Muscle layer of duodenum (tissue), 2 donors: ENCODE measurements around the gene RALGAPA2.

Experiments used
- H3K27ac ChIP-seq: one replicate; pipeline ENCODE4 v1.7.0; 2013; ENCODE audit warnings: mild to moderate bottlenecking, low read length
- H3K27me3 ChIP-seq: one replicate; pipeline ENCODE4 v1.7.0; 2013; ENCODE audit warnings: low read depth, mild to moderate bottlenecking, control low read depth, low read length
- H3K36me3 ChIP-seq, 2 donors: one replicate each; pipeline ENCODE4 v1.7.0; 2013; ENCODE audit warnings: low read length in 2 of 2, control low read depth in 1 of 2, mild to moderate bottlenecking in 1 of 2; ENCODE audit not compliant: insufficient read depth in 2 of 2, control insufficient read depth in 1 of 2
- H3K4me1 ChIP-seq, 2 donors: one replicate each; pipeline ENCODE4 v1.7.0; 2013; ENCODE audit warnings: low read length in 2 of 2, mild to moderate bottlenecking in 2 of 2, control low read depth in 1 of 2, moderate library complexity in 1 of 2; ENCODE audit not compliant: insufficient read depth in 2 of 2, control insufficient read depth in 1 of 2
- H3K4me3 ChIP-seq, 2 donors: one replicate each; pipeline ENCODE4 v1.7.0; 2013; ENCODE audit warnings: low read length in 2 of 2, low read depth in 1 of 2, mild to moderate bottlenecking in 1 of 2
- H3K9me3 ChIP-seq, 2 donors: one replicate each; pipeline ENCODE4 v1.7.0; 2013; ENCODE audit warnings: low read length in 2 of 2, control low read depth in 1 of 2, mild to moderate bottlenecking in 1 of 2; ENCODE audit not compliant: control insufficient read depth in 1 of 2
- donor health status: healthy.

The RALGAPA2 gene

DNA sequence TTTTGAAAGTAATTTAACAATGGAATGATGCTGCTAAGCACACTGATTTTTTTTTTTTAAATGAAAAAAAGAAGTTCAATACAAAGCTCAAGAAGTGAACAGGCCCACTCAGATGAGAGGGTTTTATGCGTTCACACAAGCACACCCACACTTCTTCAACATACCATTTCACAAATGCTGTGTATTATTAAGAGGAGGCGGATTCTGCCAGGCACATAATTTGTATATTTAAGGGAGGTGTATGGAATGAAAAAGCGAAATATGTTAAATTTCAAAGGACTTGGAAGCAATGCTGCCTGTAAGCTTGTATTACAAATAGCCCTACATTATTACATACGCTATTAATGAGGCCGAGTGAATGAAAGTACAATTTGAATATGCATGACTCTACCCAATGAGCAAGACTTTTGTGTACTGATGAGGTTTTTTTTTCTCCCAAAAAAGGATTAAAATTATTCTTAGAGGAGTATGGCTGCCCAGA lies 220.6 kb downstream of the RALGAPA2 start:
- peaks cover 13 to 15% of the 10 kb centered on the region in 2 donors for H3K36me3 ChIP-seq
- H3K27me3 ChIP-seq: no peaks in the 10 kb centered on the region
- no peak overlapping the region for H3K27ac ChIP-seq
- no peak overlapping the region for H3K4me3 ChIP-seq
- H3K4me1 ChIP-seq: no peaks in the 10 kb centered on the region
- H3K9me3 ChIP-seq: no peaks in the 10 kb centered on the region

GRCh38 chr20:20491110-20491783 lies 221.2 kb downstream of the RALGAPA2 start:
- Histone ChIP-seq H3K27ac (no peak overlapping the region), H3K36me3 (peaks cover 10 to 13% of the 10 kb centered on the region in 2 donors), H3K9me3 (no peaks in the 10 kb centered on the region), H3K4me1 (no peaks in the 10 kb centered on the region), H3K27me3 (no peaks in the 10 kb centered on the region), H3K4me3 (no peak overlapping the region)

DNA sequence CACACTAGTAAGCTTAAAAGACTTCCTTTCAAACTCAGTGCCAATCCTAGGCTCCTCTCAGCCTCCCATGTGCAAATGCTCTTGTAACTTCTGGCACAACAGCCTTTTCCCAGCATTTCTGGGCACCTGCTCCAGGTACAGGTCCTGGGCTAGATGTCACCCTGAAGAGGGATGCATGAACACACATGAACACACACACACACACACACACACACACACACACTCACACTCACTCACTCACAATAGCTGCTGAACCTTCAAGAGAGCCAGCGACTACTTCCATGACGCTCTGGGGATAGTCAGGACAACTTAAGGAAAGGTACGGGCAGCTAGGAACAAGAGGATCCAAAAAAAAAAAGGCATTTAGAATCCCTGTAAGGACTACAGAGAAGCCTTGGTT lies 221.8 kb downstream of the RALGAPA2 start:
- no peaks in the 10 kb centered on the region for H3K27me3 ChIP-seq
- no peak overlapping the region for H3K27ac ChIP-seq
- peaks cover 4 to 13% of the 10 kb centered on the region in 2 donors for H3K36me3 ChIP-seq
- no peak overlapping the region for H3K4me3 ChIP-seq
- H3K9me3 ChIP-seq: no peaks in the 10 kb centered on the region
- no peaks in the 10 kb centered on the region for H3K4me1 ChIP-seq

DNA sequence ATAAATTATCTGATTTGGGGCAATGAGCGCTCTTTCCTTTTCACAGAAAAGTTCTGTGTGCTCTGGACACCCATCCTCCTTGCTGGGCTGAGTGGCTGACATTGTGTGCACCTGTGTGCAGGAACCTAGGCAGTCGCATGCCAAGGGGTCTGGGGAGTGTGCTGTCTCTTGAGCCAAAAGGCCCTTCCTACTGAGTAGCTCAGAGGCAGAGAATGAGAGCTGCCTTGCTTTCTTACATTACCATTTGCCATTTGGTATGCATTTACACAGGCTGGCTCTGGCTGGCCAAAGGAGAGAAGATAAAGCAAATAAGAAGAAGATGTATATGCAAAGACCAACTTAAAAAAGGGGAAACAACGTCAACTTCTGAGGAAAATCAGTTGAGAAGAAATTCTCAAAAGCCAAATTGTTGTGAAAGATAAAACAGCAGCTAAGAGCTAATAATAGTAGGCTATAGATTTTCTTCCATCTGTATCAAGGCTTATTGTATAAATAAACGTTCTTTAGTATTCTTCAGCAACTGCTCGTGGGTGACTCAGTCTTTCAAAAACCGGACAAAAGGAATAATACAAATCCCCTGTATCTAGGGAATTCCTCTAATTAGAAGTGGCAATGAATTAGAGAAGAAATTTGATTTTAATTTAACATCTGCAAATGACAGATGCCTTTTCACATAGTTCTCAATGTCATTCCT lies 222.6 kb downstream of the RALGAPA2 start:
- H3K9me3 ChIP-seq: no peaks in the 10 kb centered on the region
- peaks cover 0 to 13% of the 10 kb centered on the region in 2 donors for H3K36me3 ChIP-seq
- H3K4me1 ChIP-seq: no peaks in the 10 kb centered on the region
- no peaks in the 10 kb centered on the region for H3K27me3 ChIP-seq
- H3K27ac ChIP-seq: no peak overlapping the region
- no peak overlapping the region for H3K4me3 ChIP-seq

GRCh38 chr20:20489054-20489453 lies 223.4 kb downstream of the RALGAPA2 start:
- Histone ChIP-seq H3K4me3 (no peak overlapping the region), H3K27ac (no peak overlapping the region), H3K9me3 (no peaks in the 10 kb centered on the region), H3K36me3 (peaks cover 0 to 13% of the 10 kb centered on the region in 2 donors), H3K27me3 (no peaks in the 10 kb centered on the region), H3K4me1 (no peaks in the 10 kb centered on the region)

GRCh38 chr20:20488388-20488787 lies 224.1 kb downstream of the RALGAPA2 start:
- Histone ChIP-seq H3K27ac (no peak overlapping the region), H3K9me3 (no peaks in the 10 kb centered on the region), H3K4me1 (no peaks in the 10 kb centered on the region), H3K36me3 (peaks cover 0 to 13% of the 10 kb centered on the region in 2 donors), H3K4me3 (no peak overlapping the region), H3K27me3 (no peaks in the 10 kb centered on the region)

- Histone ChIP-seq H3K27ac (no peak overlapping the region), H3K36me3 (peaks cover 0 to 12% of the 10 kb centered on the region in 2 donors), H3K4me3 (no peak overlapping the region), H3K4me1 (no peaks in the 10 kb centered on the region), H3K9me3 (no peaks in the 10 kb centered on the region), H3K27me3 (no peaks in the 10 kb centered on the region)
Observed at GRCh38 chr20:20487811-20488210, 224.6 kb downstream of the RALGAPA2 start.

DNA sequence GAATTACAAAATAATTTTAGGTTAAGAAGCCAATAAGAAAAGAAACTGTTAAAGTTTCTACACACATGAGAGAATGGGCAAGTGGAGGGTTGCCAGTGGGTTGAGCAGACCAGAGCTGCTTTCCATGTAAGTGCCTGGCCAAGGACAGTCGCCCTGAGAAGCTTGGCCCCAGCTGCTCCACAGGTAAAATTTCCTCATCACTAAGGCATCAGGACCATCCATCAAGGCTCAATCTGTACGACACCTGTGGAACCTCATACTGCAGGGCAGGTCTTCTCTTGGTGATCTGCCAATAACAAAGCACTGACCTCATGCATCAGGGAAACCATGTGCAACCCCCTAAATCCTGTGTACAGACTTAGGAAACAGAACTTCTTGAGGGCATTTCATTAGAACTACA lies 229.1 kb downstream of the RALGAPA2 start:
- Histone ChIP-seq H3K4me1 (no peaks in the 10 kb centered on the region), H3K4me3 (no peak overlapping the region), H3K36me3 (no peaks in the 10 kb centered on the region), H3K27ac (no peak overlapping the region), H3K27me3 (no peaks in the 10 kb centered on the region), H3K9me3 (no peaks in the 10 kb centered on the region)

GRCh38 chr20:20482453-20482852 lies 230.0 kb downstream of the RALGAPA2 start:
- H3K27me3 ChIP-seq: no peaks in the 10 kb centered on the region
- H3K4me1 ChIP-seq: no peaks in the 10 kb centered on the region
- H3K36me3 ChIP-seq: no peaks in the 10 kb centered on the region
- H3K4me3 ChIP-seq: no peak overlapping the region
- no peak overlapping the region for H3K27ac ChIP-seq
- H3K9me3 ChIP-seq: no peaks in the 10 kb centered on the region

DNA sequence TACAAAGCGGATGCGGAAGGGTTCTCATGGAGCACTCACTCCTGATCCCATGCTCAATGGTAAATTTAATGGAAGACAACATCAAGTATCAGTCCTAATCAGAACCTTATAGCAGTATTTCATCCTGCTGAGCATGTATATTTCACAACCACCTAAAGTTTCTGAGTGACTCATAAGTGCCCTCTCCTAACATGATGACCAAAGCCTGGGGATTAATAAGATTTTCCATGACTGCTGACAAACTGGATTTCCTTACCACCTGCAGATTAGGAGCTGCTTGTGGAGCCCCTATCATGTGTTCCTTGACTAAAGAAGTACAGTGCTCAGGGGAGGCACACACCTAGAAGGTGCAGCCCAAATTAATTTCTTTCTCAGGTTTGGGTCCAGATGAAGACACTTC lies 231.8 kb downstream of the RALGAPA2 start:
- no peak overlapping the region for H3K27ac ChIP-seq
- no peaks in the 10 kb centered on the region for H3K9me3 ChIP-seq
- H3K27me3 ChIP-seq: no peaks in the 10 kb centered on the region
- H3K36me3 ChIP-seq: peaks cover 0 to 3% of the 10 kb centered on the region in 2 donors
- H3K4me3 ChIP-seq: no peak overlapping the region
- no peaks in the 10 kb centered on the region for H3K4me1 ChIP-seq

DNA sequence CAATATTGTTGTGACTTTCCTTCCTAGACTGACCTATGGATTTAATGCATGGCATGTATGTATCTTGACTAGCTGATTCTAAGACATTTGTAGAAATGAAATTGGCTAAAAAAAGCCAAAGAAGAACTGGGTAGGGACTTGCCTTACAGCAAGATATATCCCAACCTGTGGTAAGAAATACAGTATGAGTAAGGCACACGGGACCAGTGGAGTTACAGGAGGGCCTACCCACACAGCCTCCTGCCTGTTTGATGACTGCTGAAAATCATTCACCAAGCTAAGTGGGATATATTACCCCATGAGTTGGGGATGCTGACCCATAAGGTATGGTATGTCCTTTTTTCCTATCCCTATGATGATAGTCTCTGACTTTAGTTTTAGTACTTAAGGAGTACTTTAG lies 232.3 kb downstream of the RALGAPA2 start:
- H3K9me3 ChIP-seq: no peaks in the 10 kb centered on the region
- H3K27me3 ChIP-seq: no peaks in the 10 kb centered on the region
- no peaks in the 10 kb centered on the region for H3K4me1 ChIP-seq
- no peak overlapping the region for H3K4me3 ChIP-seq
- H3K36me3 ChIP-seq: peaks cover 0 to 3% of the 10 kb centered on the region in 2 donors
- no peak overlapping the region for H3K27ac ChIP-seq
